WTC11 (cell line): Measurements from ENCODE around the gene VPS33B. TPM values are rescaled to one million over a fixed set of nuclear protein-coding genes. Genes with fewer than 3 reads are reported as not detected.

ENCODE experiments used
- ATAC-seq: fragments of 200-7000 bp; cut with Tn5 transposase; 2 replicates; pipeline ENCODE4 v1.10.0; 2021; ENCODE audit warnings: mild to moderate bottlenecking, moderate library complexity
- CTCF ChIA-PET: fragments of 300-600 bp; sonication (Branson Sonifier 250); formaldehyde crosslinking; loops from one replicate; lab custom pipeline; 2021; ENCODE audit warnings: antibody characterized with exemption; lab: Charles Lee
- POLR2A ChIA-PET: fragments of 350-600 bp; sonication (Branson Sonifier 250); formaldehyde crosslinking; loops from one replicate; lab custom pipeline; 2021; ENCODE audit warnings: antibody characterized with exemption; lab: Charles Lee
- DNase-seq: peaks from one replicate; pipeline ENCODE4 v3.0.0; 2021; ENCODE audit warnings: low spot score
- H3K27ac Mint-ChIP-seq: 2 replicates; pipeline ENCODE4 v1.8.0; 2021; ENCODE audit warnings: mixed read lengths
- H3K27me3 Mint-ChIP-seq: 2 replicates; pipeline ENCODE4 v1.8.0; 2021; ENCODE audit warnings: low read depth, mild to moderate bottlenecking, moderate library complexity, mixed read lengths
- H3K36me3 Mint-ChIP-seq: 2 replicates; pipeline ENCODE4 v1.8.0; 2021; ENCODE audit warnings: mixed read lengths
- H3K4me1 Mint-ChIP-seq: 2 replicates; pipeline ENCODE4 v1.8.0; 2022; ENCODE audit warnings: mixed read lengths
- H3K4me3 Mint-ChIP-seq: 2 replicates; pipeline ENCODE4 v1.8.0; 2021; ENCODE audit warnings: mild to moderate bottlenecking, moderate library complexity, mixed read lengths
- H3K9me3 Mint-ChIP-seq: 2 replicates; pipeline ENCODE4 v1.8.0; 2021; ENCODE audit warnings: mixed read lengths
- ATF2 ChIP-seq: sonication (generic); formaldehyde crosslinking; IDR thresholded peaks from 2 replicates; pipeline ENCODE4 v1.8.1; 2022; ENCODE audit warnings: low read depth, missing genetic modification reagents, borderline replicate concordance
- ATF6 ChIP-seq: sonication (generic); formaldehyde crosslinking; IDR thresholded peaks from 2 replicates; pipeline ENCODE4 v1.8.1; 2023; ENCODE audit warnings: mild to moderate bottlenecking, missing genetic modification reagents
- CREB1 ChIP-seq: sonication (generic); formaldehyde crosslinking; IDR thresholded peaks from 2 replicates; pipeline ENCODE4 v1.8.0; 2023; ENCODE audit warnings: mild to moderate bottlenecking, missing genetic modification reagents
- ETV6 ChIP-seq: sonication (generic); formaldehyde crosslinking; IDR thresholded peaks from 2 replicates; pipeline ENCODE4 v1.8.1; 2022; ENCODE audit warnings: mild to moderate bottlenecking, missing genetic modification reagents
- FOXP1 ChIP-seq: sonication (generic); formaldehyde crosslinking; IDR thresholded peaks from 2 replicates; pipeline ENCODE4 v1.8.0; 2022; ENCODE audit warnings: missing genetic modification reagents, mild to moderate bottlenecking, moderate library complexity, borderline replicate concordance
- NFE2L1 ChIP-seq: sonication (generic); formaldehyde crosslinking; IDR thresholded peaks from 2 replicates; pipeline ENCODE4 v1.8.1; 2023; ENCODE audit warnings: missing genetic modification reagents
- NFYB ChIP-seq: sonication (generic); formaldehyde crosslinking; conservative IDR thresholded peaks from 2 replicates; pipeline ENCODE4 v1.8.0; 2022; ENCODE audit warnings: low read depth, missing genetic modification reagents
- NR1H2 ChIP-seq: sonication (generic); formaldehyde crosslinking; IDR thresholded peaks from 2 replicates; pipeline ENCODE4 v1.9.0; 2021; ENCODE audit warnings: mild to moderate bottlenecking, moderate library complexity, missing genetic modification reagents
- NR3C1 ChIP-seq: sonication (generic); formaldehyde crosslinking; conservative IDR thresholded peaks from 2 replicates; pipeline ENCODE4 v1.8.1; 2023; ENCODE audit warnings: low read depth, mild to moderate bottlenecking, missing genetic modification reagents
- SOX15 ChIP-seq: fragments of 250-450 bp; sonication (Bioruptor Pico); IDR thresholded peaks from 2 replicates; pipeline ENCODE4 v1.9.0; 2021; ENCODE audit warnings: mild to moderate bottlenecking
- ZNF138 ChIP-seq: sonication (generic); formaldehyde crosslinking; conservative IDR thresholded peaks from 2 replicates; pipeline ENCODE4 v1.8.1; 2022; ENCODE audit warnings: mild to moderate bottlenecking, moderate library complexity, missing genetic modification reagents
- ZNF219 ChIP-seq: sonication (generic); formaldehyde crosslinking; IDR thresholded peaks from 2 replicates; pipeline ENCODE4 v1.8.0; 2023; ENCODE audit warnings: missing genetic modification reagents, mild to moderate bottlenecking, borderline replicate concordance
- ZNF232 ChIP-seq: sonication (generic); formaldehyde crosslinking; IDR thresholded peaks from 2 replicates; pipeline ENCODE4 v1.8.0; 2022; ENCODE audit warnings: mild to moderate bottlenecking, missing genetic modification reagents
- ZNF671 ChIP-seq: fragments of 250-450 bp; sonication (Bioruptor Pico); IDR thresholded peaks from 2 replicates; pipeline ENCODE4 v1.8.0; 2021; ENCODE audit warnings: mild to moderate bottlenecking
- total RNA-seq: library from RNA; stranded (reverse); gene quantifications from 3 replicates; pipeline ENCODE4 v1.2.3, GENCODE V29; 2021
- TF ChIP-seq, protein P1 (sequence below): sonication (generic); formaldehyde crosslinking; IDR thresholded peaks from 2 replicates; pipeline ENCODE4 v1.8.1; 2023; ENCODE audit warnings: mild to moderate bottlenecking, missing genetic modification reagents, moderate library complexity
- TF ChIP-seq, protein P2 (sequence below): fragments of 200-600 bp; IDR thresholded peaks from 2 replicates; pipeline ENCODE4 v1.8.0; 2022; ENCODE audit warnings: antibody characterized with exemption
- TF ChIP-seq, protein P3 (sequence below): sonication (generic); formaldehyde crosslinking; IDR thresholded peaks from 2 replicates; pipeline ENCODE4 v1.8.1; 2022; ENCODE audit warnings: low read depth, mild to moderate bottlenecking, moderate library complexity, missing genetic modification reagents, borderline replicate concordance

VPS33B gene
- total RNA-seq, 1 experiment from 2014 or later = 21.1 TPM

DNA sequence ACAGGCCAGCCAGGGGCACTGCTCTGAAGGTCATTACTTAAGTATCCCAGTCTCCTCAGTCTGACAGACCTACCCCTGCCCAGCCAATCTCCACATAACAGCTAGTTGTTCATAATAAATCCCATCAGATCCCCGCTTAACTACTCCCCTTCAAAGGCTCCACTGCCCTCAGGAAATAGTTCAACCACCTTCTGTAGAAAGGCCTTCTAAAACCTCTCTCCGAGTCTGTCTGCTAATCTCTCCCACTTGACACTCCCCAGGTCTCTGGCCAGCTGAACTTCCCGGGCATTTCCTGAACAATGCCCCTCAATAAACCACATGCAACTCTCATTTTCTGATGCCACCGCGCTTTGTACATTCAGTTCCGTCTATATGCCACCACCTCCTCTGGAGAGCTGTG, 34.1 kb downstream of the VPS33B start (continued):
- TF ChIP-seq NFE2L1 (CRISPR knock-in tag) (no peak), CREB1 (CRISPR knock-in tag) (no peak)

- H3K9me3 Mint-ChIP-seq = no peaks in the 10 kb centered on the region
- DNase-seq (no peak), ATAC-seq (no peak)
- POLR2A ChIA-PET = interaction anchor here (0.6 kb wide), 1 partner anchor 839 kb away, joined by 4 read pairs; no protein-coding TSS in a partner anchor
- H3K36me3 Mint-ChIP-seq = peaks cover 19% of the 10 kb centered on the region
- peak overlapping the region; percentile 90 for H3K27ac Mint-ChIP-seq
- CTCF ChIA-PET = interaction anchor here (0.7 to 4.7 kb wide), 4 partner anchors 8 to 340 kb away, joined by 3 to 26 read pairs (median 12); no protein-coding TSS in a partner anchor
- TF ChIP-seq, protein P1, sequence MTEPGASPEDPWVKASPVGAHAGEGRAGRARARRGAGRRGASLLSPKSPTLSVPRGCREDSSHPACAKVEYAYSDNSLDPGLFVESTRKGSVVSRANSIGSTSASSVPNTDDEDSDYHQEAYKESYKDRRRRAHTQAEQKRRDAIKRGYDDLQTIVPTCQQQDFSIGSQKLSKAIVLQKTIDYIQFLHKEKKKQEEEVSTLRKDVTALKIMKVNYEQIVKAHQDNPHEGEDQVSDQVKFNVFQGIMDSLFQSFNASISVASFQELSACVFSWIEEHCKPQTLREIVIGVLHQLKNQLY = no peak
- no peak for TF ChIP-seq NFYB (CRISPR knock-in tag)
- TF ChIP-seq, protein P2, sequence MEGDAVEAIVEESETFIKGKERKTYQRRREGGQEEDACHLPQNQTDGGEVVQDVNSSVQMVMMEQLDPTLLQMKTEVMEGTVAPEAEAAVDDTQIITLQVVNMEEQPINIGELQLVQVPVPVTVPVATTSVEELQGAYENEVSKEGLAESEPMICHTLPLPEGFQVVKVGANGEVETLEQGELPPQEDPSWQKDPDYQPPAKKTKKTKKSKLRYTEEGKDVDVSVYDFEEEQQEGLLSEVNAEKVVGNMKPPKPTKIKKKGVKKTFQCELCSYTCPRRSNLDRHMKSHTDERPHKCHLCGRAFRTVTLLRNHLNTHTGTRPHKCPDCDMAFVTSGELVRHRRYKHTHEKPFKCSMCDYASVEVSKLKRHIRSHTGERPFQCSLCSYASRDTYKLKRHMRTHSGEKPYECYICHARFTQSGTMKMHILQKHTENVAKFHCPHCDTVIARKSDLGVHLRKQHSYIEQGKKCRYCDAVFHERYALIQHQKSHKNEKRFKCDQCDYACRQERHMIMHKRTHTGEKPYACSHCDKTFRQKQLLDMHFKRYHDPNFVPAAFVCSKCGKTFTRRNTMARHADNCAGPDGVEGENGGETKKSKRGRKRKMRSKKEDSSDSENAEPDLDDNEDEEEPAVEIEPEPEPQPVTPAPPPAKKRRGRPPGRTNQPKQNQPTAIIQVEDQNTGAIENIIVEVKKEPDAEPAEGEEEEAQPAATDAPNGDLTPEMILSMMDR = no peak
- no peak for TF ChIP-seq ZNF232 (CRISPR knock-in tag)
- no peak for TF ChIP-seq NFE2L1 (CRISPR knock-in tag)
- TF ChIP-seq NR1H2 (CRISPR knock-in tag) = no peak
- no peak for TF ChIP-seq ZNF138
- no peak for TF ChIP-seq FOXP1
- no peak for TF ChIP-seq SOX15 (CRISPR knock-in tag)
- no peak for TF ChIP-seq ATF2
- no peak for TF ChIP-seq ZNF219 (CRISPR knock-in tag)
- no peak for TF ChIP-seq NR3C1
- TF ChIP-seq ZNF671 = no peak
- TF ChIP-seq, protein P3, sequence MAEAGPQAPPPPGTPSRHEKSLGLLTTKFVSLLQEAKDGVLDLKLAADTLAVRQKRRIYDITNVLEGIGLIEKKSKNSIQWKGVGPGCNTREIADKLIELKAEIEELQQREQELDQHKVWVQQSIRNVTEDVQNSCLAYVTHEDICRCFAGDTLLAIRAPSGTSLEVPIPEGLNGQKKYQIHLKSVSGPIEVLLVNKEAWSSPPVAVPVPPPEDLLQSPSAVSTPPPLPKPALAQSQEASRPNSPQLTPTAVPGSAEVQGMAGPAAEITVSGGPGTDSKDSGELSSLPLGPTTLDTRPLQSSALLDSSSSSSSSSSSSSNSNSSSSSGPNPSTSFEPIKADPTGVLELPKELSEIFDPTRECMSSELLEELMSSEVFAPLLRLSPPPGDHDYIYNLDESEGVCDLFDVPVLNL = no peak
- no peak for TF ChIP-seq ETV6 (CRISPR knock-in tag)
- no peak for TF ChIP-seq ATF6 (CRISPR knock-in tag)
- H3K4me1 Mint-ChIP-seq = peaks cover 27% of the 10 kb centered on the region
- no peak overlapping the region for H3K4me3 Mint-ChIP-seq
- no peaks in the 10 kb centered on the region for H3K27me3 Mint-ChIP-seq
Measured at GRCh38 chr15:90987561-90988141, 34.7 kb downstream of the VPS33B start.
